ENCODE results near the gene NCAM1.

The NCAM1 gene

DNA sequence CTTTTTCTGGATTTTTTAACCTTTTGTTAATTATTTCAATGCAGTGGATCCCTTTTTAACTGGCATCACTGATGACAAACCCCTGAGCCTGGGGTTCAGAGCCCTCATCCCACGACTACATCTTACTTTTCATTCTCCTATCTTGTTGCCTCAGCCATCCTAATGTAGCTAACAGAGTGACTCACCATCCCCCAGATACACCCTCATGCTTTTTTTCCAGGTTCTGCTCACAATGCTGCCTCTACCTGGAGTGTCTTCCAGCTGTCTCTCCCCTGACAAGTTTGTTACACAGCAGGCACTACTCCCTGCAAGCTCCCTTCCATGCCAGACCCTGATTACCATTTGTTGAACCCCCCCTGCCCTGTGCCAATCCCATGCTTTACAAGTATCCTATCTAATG is 135.4 kb downstream of the NCAM1 start:
- H3K27ac ChIP-seq (ENCODE audit: low read length): no peak overlapping the region
- no peaks in the 10 kb centered on the region for H3K4me1 ChIP-seq (ENCODE audit: low read length)
- no peaks in the 10 kb centered on the region for H4K20me1 ChIP-seq (ENCODE audit: insufficient read depth, low read length)
- H3K4me2 ChIP-seq (ENCODE audit: low read length): no peak overlapping the region
- no peaks in the 10 kb centered on the region for H3K36me3 ChIP-seq (replicated peaks; ENCODE audit: low read depth, low read length)
- H3K4me3 ChIP-seq (ENCODE audit: low read length): no peak overlapping the region
- H3K9ac ChIP-seq (ENCODE audit: low read length): no peak overlapping the region
- H3K27me3 ChIP-seq (ENCODE audit: low read depth, low read length): 0 out of 2 replicates have a peak, but pooled peaks cover 8% of the 10 kb centered on the region
- no peaks in the 10 kb centered on the region for H3K9me3 ChIP-seq (ENCODE audit: insufficient read depth, low read length)
- no peak overlapping the region for H2AFZ ChIP-seq (ENCODE audit: low read depth, low read length)
- H3K79me2 ChIP-seq (ENCODE audit: low read length): no peaks in the 10 kb centered on the region
- TF ChIP-seq, protein P1, sequence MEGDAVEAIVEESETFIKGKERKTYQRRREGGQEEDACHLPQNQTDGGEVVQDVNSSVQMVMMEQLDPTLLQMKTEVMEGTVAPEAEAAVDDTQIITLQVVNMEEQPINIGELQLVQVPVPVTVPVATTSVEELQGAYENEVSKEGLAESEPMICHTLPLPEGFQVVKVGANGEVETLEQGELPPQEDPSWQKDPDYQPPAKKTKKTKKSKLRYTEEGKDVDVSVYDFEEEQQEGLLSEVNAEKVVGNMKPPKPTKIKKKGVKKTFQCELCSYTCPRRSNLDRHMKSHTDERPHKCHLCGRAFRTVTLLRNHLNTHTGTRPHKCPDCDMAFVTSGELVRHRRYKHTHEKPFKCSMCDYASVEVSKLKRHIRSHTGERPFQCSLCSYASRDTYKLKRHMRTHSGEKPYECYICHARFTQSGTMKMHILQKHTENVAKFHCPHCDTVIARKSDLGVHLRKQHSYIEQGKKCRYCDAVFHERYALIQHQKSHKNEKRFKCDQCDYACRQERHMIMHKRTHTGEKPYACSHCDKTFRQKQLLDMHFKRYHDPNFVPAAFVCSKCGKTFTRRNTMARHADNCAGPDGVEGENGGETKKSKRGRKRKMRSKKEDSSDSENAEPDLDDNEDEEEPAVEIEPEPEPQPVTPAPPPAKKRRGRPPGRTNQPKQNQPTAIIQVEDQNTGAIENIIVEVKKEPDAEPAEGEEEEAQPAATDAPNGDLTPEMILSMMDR (IDR thresholded peaks at IDR 0.05; ENCODE audit: low read depth, low read length): no peak
- no peak for TF ChIP-seq EZH2phosphoT487 (IDR thresholded peaks at IDR 0.05; ENCODE audit: low read depth)

DNA sequence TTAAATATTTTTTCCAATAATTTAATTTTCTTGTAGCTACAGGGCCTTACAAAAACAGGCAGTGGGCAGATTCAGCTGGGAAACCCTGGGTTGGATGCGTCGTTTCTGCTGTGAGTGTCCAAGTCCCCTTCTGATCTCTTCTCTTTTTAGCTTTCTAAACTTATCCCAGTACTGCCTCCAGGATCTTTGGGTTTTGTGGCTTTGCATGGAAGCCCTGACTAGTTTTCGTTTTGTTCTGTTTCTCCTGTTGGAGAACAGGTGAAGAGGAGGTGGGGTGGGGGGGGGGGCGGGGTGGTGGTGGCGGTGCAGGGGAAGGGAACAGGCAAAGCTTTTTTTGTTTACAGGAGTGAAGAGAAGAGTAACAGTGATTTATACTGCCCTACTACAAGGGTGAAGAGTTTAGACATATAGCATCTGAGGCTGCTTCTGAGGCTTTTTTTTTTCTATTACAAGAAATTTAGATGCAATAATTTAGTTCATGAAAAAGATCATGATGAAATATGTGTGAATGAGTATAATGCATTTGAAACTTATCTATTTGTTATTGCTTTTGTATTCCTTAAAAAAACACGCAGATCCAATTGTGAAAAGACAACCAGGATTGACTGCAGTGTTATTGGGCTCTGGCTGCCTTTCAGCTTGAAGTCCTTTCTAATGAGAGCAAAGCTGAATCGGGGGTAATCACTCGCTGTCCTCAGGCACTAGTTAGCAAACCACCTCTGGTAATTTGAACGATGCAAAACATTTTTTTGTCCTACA is 142.9 kb downstream of the NCAM1 start:
- TF ChIP-seq EZH2phosphoT487 (IDR thresholded peaks at IDR 0.05; ENCODE audit: low read depth): no peak
- TF ChIP-seq, protein P1 (IDR thresholded peaks at IDR 0.05; ENCODE audit: low read depth, low read length): no peak
- Histone ChIP-seq H2AFZ (ENCODE audit: low read depth, low read length) (no peak overlapping the region), H3K4me1 (ENCODE audit: low read length) (no peaks in the 10 kb centered on the region), H3K4me2 (ENCODE audit: low read length) (no peak overlapping the region), H3K9ac (ENCODE audit: low read length) (no peak overlapping the region), H3K27ac (ENCODE audit: low read length) (no peak overlapping the region), H3K79me2 (ENCODE audit: low read length) (no peaks in the 10 kb centered on the region), H3K27me3 (ENCODE audit: low read depth, low read length) (peaks cover 9% of the 10 kb centered on the region; the same call in 1 of the 2 replicates), H3K9me3 (ENCODE audit: insufficient read depth, low read length) (no peaks in the 10 kb centered on the region), H3K36me3 (replicated peaks; ENCODE audit: low read depth, low read length) (no peaks in the 10 kb centered on the region), H3K4me3 (ENCODE audit: low read length) (no peak overlapping the region), H4K20me1 (ENCODE audit: insufficient read depth, low read length) (no peaks in the 10 kb centered on the region)

DNA sequence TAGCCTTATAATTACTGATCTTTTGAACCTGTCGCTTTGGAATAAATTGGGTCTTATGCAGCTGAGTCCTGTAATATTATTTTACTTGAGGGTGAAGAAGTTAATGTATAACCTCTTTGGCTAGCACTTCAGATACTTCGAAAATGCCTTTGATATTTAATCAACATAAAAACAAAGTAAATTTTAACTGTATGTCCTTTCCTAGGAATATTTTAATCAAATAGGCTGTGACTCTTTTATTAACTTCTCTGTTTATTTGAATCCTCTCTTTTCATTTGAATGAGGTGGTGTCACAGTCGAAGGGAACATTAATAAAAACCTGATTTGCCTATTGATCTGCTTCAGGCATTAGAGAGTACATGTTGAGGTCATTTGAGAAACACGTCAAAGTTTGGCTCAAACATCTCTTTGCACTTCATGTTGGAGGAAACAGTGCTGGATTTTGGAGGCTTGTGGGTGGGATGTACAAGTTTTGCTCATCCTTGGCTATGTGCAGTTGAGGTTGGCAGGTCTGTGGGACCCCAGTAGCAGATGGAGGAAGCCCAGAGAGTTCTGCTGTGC is 143.6 kb downstream of the NCAM1 start:
- Histone ChIP-seq H3K27ac (ENCODE audit: low read length) (no peak overlapping the region), H3K9ac (ENCODE audit: low read length) (no peak overlapping the region), H3K36me3 (replicated peaks; ENCODE audit: low read depth, low read length) (no peaks in the 10 kb centered on the region), H3K9me3 (ENCODE audit: insufficient read depth, low read length) (no peaks in the 10 kb centered on the region), H2AFZ (ENCODE audit: low read depth, low read length) (no peak overlapping the region), H3K27me3 (ENCODE audit: low read depth, low read length) (peaks cover 9% of the 10 kb centered on the region; the same call in 1 of the 2 replicates), H3K4me3 (ENCODE audit: low read length) (no peak overlapping the region), H3K4me2 (ENCODE audit: low read length) (no peak overlapping the region), H4K20me1 (ENCODE audit: insufficient read depth, low read length) (no peaks in the 10 kb centered on the region), H3K79me2 (ENCODE audit: low read length) (no peaks in the 10 kb centered on the region), H3K4me1 (ENCODE audit: low read length) (no peaks in the 10 kb centered on the region)
- TF ChIP-seq, protein P1 (IDR thresholded peaks at IDR 0.05; ENCODE audit: low read depth, low read length): no peak
- no peak for TF ChIP-seq EZH2phosphoT487 (IDR thresholded peaks at IDR 0.05; ENCODE audit: low read depth)

DNA sequence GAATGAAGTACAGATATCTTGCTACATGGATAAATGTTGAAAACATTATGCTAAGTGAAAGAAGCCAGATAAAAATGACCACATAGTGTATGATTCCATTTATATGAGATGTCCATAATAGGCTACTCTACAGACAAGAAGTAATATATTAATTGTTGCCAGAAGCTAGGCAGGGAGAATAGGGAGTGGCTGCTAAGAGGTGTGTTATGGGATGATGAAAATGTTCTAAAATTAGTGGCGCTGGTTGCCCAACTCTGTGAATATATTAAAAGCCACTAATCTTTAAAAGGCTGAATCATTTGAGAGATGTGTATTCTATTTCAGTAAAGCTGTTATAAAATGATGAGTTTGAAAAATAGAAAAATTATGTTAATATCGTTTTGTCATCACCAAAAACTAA is 144.4 kb downstream of the NCAM1 start:
- Histone ChIP-seq H2AFZ (ENCODE audit: low read depth, low read length) (no peak overlapping the region), H3K4me2 (ENCODE audit: low read length) (no peak overlapping the region), H3K36me3 (replicated peaks; ENCODE audit: low read depth, low read length) (no peaks in the 10 kb centered on the region), H3K79me2 (ENCODE audit: low read length) (no peaks in the 10 kb centered on the region), H3K27ac (ENCODE audit: low read length) (no peak overlapping the region), H3K9ac (ENCODE audit: low read length) (no peak overlapping the region), H3K9me3 (ENCODE audit: insufficient read depth, low read length) (no peaks in the 10 kb centered on the region), H3K4me3 (ENCODE audit: low read length) (no peak overlapping the region), H4K20me1 (ENCODE audit: insufficient read depth, low read length) (no peaks in the 10 kb centered on the region), H3K4me1 (ENCODE audit: low read length) (no peaks in the 10 kb centered on the region), H3K27me3 (ENCODE audit: low read depth, low read length) (peaks cover 14% of the 10 kb centered on the region; the same call in 1 of the 2 replicates)
- TF ChIP-seq, protein P1 (IDR thresholded peaks at IDR 0.05; ENCODE audit: low read depth, low read length): no peak
- no peak for TF ChIP-seq EZH2phosphoT487 (IDR thresholded peaks at IDR 0.05; ENCODE audit: low read depth)
